GM19099 (cell line): Measurements from ENCODE around the gene SPECC1.

Experiments
- POLR2A ChIP-seq: IDR thresholded peaks from 3 replicates; pipeline ENCODE4 v1.6.1; 2011; ENCODE audit warnings: low read depth; ENCODE audit not compliant: insufficient read length; ENCODE audit errors: extremely low read depth

Gene SPECC1

DNA sequence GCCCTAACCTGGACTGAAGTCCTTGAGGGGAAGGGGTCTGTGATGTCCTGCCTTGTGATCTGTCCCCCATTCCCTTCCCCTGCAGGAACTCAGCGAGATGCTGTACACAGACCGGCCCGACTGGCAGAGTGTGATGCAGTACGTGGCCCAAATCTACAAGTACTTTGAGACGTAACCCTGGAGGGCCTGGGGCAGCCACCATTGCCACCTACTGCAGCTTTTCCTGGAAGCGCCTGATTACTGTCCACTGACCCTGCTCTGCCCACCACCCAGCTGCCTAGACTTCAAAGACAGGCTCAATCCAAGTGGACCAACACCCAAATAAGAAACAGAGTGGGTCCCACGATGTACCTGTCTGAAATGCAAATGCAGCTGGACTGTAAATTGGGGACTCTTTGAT is 304.7 kb downstream of the SPECC1 start:
- no peak for TF ChIP-seq POLR2A

DNA sequence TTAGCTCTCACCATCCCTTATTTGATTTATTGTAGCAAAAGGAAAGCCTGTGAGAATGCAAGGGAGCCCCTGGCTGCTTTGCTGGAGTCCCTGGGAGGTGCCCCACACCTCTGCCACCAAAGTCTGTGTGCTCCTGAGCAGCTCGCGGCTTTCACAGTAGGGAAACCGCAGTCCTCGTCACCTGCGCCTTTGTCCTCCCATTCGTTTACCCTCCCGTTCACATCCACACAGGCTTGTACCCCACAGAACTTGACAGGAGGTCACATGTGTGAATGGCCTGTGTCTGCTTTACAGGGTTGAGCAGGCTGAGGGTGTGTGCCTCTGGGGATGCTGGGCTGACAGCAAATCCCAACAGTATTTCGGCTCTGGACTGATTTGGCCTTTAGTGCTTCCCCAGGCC is 305.7 kb downstream of the SPECC1 start:
- no peak for TF ChIP-seq POLR2A

DNA sequence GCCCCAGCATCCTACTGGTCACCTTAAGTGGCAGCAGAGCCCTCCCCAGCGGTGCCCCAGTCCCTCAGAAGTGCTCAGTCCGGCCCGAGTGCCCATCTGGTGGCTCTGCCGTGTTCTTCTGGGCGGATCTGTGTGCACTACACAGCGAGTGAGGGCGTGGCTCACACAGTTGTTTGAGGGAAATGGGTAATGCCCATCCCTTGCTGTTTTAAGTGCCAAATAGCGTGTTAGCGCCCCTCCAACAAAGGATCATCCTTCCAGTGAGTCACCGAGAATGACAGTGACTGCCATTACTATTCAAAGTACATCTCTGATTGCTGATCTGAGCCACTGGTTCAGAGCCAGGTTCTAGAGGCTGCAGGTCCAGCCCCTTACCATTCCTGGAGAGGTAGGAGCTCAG is 306.2 kb downstream of the SPECC1 start:
- no peak for TF ChIP-seq POLR2A

DNA sequence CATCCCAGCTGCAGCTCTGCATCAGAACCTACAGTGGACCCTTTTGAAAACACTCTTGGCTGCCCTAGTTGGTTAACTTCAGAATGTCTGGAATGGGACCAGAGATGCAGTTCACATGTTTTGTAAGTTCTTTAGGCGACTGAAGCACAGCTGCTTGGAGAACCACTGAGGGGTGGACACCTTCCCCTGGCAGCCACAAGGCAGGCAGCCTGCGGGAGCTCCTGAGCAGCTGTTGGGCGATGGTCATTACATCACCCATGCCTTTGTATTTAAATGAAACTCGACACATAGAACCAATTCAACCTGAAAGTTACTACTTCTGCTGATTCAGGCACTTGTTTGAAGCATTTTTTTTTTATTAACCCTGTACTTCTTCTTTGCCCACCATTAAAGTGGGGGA is 306.7 kb downstream of the SPECC1 start:
- TF ChIP-seq POLR2A, result no peak
